ENCODE measurements around the gene EMC8. TPM values are rescaled to one million over a fixed set of nuclear protein-coding genes. Genes with fewer than 3 reads are reported as not detected.
"Not testable (repeated sequence)": the region's sequence is repeated elsewhere in the genome, so short reads cannot be mapped to it uniquely, and the experiment has no call there.

Gene EMC8
- total RNA-seq, 1 donor from 2014 or later: 34.3 TPM

DNA sequence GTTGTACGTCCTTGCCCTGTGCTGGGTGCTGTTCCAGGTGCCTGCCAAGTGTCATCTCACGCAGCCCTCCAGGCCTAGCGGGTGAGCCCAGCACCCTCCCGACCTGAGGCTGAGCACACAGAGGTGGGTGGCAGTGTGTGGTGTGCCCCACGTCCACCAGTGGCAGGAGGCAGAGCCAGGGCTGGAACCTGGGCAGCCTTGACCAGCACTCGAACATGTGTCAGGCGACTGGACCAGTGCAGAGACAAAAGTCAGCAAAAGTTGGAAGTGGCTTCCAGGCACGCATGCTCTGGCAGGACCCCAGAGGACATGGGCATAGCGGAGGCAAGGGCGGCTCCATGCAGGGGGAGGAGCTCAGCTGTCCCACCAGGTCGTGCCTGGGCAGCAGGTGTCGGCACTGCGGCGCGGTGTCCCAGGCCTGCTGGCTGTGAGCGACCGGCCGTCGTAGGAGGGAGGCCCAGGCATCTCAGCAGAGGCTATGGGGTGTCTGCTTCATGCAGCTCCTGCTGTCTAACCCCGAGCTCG, 35.9 kb upstream of the EMC8 start:
- no peak for DNase-seq (ENCODE audit: low spot score)

DNA sequence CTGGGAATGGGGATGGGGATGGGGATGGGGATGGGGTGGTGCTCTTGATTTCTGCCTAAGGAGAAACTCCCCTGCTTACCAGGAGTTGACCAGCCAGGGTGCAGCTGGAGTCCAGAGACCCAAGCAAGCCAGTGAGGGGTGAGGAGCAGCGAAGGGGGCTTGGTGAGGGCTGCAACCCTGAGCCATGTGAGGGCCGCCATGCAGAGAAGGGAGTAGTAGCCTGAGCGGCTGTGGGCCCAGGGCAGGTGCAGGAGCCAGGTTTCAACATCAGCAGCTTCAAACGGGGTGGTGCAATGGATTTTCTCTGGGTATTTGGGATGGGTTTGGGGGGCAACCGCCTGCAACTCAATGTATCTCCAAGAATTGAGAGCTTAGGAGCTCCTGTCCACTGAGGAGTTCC, 35.4 kb upstream of the EMC8 start:
- no peak for DNase-seq (ENCODE audit: low spot score)

DNA sequence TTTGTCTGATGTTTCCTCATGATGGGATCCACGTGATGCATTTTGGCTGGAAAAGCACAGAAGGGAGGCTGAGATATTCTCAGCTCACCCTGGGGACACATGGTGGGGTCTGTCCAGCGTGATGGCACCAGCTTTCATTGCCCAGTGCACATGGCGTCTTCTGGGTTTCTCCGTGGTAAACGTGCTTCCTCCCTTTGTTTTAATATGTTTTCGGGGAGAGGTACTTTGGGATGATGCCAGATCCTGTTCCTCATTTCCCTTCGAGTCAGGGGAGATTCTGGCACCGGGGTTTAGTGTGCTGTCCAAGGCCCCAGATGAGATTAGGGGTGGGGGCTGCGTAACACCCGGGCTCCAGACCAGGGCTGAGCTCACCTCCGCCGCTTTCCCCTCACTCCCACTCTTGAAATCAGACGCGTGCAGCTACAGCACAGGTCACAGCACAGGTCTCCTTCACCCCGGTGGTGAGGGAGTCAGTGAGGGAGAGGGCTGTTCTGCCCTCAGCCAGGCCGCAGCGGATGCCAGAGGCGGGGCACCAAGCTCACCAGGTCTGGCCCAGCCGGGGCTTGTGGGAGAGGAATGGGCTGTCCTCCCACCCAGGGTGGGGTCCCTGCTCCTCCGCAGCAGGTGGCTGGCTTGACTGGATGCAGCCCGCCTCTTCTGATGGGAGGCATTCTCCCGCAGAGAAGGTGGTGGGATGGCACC, 34.0 kb upstream of the EMC8 start:
- no peak for DNase-seq (ENCODE audit: low spot score)

DNA sequence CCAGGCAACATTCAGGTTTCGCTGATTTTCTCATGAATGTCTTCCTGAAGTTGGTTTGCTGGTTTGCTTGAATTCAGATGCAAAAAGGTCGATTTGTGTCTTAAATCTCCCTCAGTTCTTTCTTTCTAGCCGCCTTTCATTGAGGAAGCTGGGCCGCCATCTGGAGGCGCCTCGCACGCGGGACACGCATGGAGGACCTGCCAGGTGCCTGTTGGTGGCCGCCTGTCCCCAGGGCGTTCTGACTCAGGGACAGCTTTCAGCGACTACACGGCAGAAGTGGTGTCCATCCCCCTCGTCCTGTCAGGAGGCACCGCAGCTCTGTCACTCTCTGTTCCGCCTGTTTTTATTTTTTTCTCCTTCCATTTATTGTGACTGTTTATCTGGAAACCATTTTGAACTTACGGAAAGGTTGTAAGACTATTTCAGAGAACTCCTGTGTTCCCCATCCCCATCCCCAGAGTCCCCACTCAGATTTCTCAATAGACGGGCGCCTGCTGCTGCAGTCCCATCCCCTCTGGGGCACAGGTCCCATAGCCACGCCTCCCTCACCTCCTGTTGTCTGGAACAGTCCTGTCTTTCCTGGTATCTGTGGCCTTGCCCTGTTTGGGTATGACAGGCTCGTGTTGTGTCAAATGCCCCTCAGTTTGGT, 33.4 kb upstream of the EMC8 start:
- DNase-seq (ENCODE audit: low spot score): no peak

DNA sequence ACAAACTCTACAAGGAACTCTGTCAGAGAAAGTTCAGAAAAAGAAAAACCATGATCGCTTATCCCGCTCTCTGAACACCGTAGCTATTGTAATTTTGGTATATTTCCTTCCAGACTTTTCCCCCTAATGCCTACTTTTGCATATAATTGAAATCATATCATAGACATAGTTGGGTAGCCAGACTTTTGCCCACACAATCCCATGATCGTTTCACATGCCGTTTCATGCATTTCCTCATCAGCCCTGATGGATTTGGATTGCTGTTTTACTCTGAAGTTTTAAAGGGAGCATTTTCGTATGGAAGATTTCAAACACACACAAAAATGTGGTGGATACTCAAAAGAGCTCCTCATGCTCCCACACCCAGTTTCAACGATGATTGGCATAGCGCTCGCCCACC, 31.5 kb upstream of the EMC8 start:
- DNase-seq (ENCODE audit: low spot score): no peak

DNA sequence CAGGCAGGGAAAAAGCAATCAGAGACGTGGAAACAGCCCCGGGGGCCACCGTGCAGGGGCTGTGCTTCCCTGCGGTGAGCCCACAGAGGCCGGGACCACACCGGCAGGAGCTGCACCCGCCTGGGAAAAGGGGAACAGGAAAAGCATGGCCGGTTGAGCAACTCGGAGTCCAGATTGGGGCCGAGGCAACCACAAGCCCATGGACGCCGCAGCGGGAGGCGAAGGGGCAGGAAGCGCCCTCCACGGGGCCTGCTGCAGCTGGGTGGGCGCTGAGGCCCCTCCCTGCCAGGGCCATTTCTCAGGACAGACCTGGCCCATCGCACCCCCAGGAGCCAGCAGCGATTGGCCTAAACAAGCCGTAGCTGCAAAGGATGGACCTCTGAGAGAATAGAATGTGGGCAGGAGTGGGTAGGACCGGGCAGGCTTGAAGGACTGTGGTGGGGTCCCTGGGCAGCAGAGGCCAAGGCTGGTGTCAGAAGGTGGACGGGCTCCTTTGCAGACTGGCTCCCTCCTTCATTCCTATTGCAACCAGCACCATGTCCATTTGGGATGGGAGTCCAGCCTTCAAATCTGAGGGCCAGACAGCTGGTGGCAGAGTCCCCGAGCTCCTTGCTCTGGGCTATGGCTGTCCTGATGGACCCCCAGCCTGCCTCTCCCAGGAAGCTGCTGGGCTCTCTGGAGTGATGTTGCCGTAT, 30.6 kb upstream of the EMC8 start:
- no peak for DNase-seq (ENCODE audit: low spot score)

DNA sequence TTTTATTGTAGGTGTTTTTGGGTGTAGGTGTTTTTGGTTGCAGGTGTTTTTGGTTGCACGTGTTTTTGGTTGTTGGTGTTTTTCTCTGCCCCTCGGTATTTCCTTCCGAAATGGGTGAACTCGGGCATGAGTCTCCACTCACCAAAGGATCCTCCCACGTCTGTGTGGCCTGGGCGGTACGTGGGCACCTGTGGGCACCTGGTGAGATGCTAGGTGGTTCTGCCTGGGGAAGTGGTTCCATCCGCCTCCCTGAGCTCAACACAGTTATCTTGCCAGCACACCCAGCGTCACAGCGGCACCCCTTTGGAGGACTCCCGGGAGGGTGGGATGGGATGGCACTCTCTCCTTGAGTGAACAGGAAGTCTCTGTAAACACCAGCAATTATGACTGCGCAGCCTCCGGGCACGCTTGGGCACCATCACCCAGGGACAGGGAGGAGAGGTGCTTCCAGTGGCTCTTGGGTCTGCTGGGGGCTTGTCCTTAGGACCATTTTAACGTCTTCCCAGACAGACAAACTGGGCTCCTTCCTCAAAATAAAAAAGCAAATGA, 29.9 kb upstream of the EMC8 start:
- DNase-seq (ENCODE audit: low spot score): no peak

DNA sequence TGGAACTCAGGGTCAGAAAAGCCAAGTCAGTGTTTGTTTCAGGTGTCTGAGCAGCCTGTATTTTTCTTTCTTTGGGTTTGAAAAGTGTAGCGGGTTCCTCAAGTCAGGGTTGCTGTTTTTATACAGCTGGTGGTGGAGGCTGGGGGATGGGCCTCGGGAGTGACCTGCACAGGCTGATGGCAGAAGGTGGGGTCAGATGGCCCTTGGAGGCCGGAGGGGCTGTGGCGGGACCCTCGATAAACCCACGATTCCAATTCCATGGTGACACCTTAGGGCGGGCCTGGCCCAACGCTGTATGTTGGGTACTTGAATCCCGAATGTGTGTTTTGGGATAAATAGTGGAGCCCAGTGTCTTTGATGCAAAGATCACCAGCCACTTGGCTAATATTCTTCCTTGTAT, 28.8 kb upstream of the EMC8 start:
- no peak for DNase-seq (ENCODE audit: low spot score)

DNA sequence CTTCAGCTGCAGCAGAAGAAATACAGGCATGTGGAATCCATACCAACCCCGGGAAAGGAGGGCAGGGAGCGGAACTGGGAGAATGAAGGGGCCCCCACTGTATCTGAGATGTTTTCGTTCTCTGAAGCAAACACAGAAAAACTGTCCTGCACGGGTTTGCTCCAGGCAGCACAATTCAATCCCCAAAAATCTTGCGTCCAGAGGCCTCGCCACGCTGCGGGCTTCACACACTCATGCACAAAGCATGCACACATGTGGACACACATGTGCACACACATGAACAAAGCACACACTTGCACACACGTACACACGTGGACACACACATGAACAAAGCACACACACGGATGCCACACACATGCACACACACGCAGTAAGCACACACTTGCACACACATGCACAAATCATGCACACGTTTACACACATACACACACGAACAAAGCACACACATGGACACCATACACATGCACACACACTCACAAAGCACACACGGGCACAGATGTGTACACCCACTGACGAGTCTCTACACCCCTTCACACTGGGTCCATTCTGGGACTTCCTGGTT, 27.4 kb upstream of the EMC8 start:
- no peak for DNase-seq (ENCODE audit: low spot score)

DNA sequence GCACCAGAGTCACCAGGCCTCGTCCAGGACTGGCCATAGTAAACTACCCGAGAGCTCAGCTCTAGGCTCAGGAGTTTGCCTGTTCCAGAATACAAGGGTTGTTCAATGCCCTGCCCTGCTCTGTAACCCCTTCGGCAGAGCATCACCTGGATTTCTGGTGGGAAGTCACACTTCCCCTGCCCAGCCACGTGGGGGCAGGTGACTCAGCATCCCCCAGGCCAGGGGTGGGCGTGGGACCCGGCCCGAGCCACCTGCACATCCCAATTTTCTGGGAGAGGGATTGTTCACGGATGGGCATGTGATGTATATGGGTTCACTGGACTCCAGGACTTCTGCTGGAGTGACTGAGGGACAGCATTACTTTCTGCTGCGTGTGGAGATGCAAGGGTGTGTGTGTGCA, 26.0 kb upstream of the EMC8 start:
- DNase-seq (ENCODE audit: low spot score): no peak

DNA sequence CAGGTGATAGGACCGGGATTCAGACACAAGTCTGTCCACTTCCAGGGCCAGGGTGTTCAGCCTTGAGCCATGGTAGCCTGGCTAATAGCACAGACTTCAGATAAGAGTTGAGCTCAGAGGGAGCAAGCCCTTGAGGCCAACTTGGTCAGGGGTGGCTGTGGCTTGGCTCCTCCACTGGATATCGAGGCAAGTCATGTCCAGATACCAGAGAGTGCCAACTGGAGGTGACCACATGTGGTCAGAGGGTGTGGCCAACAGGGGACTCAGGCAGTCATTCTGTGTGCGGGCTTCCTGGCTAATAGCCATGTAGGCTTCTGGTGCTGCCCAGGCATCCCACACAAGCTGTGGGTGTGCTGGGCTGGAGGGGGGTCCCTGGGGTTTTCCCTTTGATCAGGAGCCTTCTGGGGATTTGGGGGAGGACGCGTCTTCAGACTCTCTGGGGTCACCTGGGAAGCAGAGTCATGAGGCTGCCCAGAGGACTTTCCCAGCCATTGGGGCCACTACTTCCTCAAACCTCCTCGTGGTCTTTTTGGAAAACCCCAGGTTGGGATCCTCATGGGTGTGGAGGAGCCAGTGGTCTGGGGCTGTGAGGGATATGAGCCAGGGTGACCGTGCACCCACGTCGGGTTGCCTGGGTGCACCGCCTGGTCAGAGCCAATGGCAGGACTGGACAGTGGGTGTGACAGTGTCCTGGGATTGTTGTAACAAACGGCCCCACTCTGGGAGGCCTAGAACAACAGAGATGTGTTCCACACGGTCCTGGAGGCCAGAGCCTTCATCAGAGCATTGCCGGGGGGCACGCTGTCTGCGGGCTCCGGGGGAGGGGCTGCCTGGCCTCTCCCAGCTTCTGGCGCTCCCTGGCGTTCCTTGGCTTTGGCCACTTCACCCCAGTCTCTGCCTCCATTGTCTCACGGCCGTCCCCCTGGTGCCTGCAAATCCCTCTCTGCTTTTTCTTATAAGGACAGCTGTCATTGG, 25.1 kb upstream of the EMC8 start:
- no peak for DNase-seq (ENCODE audit: low spot score)

DNA sequence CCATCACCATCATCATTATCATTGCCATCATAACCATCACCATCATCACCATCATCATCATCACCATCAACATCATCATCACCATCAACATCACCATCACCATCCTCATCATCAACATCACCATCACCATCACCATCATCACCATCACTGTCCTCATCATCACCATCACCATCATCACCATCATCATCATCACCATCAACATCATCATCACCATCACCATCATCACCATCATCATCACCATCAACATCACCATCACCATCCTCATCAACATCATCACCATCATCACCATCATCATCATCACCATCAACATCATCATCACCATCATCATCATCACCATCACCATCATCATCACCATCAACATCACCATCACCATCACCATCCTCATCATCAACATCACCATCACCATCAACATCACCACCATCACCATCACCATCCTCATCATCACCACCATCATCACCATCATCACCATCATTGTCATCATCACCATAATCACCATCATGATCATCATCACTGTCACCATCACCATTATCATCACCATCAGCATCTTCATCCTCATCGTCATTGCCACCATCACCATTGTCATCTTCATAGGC, 24.1 kb upstream of the EMC8 start:
- DNase-seq (ENCODE audit: low spot score): no peak

DNA sequence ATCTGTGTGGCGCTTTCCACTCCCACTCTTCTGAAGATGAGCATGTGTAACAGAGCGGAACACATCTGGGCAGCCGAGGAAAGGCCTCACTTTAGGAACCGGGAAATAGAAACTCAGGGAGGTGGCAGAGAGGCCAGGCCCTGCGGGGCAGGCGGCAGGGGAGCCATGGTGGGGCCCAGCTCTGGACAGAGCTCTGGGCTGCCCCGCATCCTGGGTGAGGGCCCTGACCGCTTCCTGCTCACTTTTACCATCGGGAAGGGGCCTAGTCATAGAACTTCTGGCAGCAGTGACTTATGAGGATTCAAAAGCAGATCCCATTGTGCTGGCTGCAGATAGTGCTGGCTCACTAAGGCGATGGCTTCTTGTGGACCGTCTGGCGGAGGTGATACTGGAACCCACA, 22.8 kb upstream of the EMC8 start:
- no peak for DNase-seq (ENCODE audit: low spot score)

DNA sequence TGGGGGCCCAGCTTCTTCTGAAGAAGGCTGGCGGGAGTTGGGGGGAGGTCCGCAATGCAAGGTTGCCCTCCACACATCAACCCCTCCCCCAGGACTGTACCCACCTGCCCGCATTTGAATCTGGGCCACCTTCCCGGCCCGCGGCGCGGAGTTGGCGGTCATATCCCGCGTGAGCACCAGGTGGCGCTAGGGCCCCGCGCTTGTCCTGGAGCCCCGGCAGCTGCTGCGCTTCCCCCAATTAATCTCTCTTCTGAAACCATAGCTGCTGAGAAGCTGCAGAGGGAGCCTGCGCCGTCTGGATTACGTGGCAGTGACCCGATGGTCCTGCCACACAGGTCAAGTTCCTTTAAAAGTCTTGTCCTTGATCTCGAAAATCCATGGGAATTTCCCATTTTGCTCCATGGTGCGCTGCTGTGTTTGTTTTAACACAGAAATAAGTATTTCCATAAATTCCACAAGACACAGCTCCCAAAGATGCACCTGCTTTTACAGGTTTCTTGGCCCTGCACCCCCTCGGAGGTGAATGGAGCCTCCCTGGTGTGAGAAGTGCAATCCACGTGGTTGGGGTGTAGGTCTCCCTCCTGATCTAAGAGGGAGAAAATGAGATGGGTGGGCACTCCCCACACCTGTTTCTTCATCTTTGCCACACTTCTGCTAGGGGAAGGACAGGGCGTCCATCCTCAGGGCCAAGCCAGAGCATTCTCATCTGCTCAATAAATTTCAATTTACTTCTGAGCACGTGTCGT, 22.2 kb upstream of the EMC8 start:
- peak; percentile 84 for DNase-seq (ENCODE audit: low spot score)

DNA sequence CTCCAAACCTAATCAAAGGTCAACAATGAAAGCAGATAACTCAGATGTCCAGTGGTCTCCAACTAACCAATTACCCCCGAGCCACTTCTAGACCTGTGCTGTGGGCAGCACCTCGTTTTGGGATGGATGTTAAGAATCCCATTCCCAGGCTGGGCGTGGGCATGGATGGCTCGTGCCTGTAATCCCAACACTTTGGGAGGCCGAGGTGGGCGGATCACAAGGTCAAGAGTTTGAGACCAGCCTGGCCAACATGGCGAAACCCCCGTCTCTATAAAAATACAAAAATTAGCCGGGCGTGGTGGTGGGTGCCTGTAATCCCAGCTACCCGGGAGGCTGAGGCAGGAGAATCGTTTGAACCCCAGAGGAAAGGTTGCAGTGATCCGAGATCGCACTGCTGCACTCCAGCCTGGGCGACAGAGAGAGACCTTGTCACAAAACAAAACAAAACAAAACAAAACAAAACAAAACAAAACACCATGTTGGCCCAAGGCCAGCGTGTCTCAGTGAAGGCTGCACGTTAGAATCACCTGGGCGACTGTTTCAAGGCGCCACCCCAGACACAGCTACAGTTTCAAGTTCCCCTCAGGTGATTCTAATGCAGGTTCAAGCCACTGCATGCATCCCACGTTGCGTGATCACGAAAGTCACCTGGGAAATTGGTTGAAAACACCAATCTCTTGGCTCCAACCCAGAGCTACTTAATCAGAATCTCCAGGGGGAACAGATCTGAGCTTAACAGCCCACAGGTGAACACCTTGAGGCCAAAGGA, 21.4 kb upstream of the EMC8 start:
- no peak for DNase-seq (ENCODE audit: low spot score)

DNA sequence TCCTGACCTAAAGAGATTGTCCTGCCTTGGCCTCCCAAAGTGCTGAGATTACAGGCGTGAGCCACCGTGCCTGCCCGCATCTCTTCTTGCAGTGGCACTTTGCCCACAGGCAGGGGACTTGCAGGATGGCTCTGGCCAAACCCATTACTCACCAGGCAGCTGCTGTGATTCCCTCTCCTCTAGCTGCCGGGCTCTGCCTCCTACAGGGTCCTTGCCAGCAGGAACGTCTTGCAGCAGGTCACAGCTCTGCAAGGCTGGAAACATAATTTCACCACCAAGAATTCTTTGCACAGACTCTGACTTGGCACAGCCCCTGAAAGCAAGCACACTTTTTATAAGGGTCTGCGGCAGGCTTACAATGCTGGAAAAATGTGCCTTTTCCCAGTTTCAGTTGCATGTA, 20.4 kb upstream of the EMC8 start:
- no peak for DNase-seq (ENCODE audit: low spot score)

DNA sequence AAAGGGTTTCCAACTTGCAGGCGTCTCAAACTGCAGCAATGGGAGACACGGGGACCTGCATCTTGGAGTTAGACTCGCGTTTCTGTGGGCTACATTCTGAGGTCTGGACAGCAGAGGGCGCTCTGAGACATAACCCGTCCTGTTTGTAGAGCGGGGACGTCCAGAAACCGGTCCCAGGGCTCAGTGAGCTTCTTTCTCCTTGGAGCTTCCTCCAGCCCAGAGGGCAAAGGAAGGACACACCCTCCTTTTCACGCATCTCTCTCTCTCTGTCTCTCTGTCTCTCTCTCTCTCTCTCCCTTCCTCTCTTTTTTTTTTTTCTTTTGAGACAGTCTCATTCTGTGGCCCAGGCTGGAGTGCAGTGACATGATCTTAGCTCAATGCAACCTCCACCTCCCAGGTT, 19.9 kb upstream of the EMC8 start:
- peak; percentile 80 for DNase-seq (ENCODE audit: low spot score)

DNA sequence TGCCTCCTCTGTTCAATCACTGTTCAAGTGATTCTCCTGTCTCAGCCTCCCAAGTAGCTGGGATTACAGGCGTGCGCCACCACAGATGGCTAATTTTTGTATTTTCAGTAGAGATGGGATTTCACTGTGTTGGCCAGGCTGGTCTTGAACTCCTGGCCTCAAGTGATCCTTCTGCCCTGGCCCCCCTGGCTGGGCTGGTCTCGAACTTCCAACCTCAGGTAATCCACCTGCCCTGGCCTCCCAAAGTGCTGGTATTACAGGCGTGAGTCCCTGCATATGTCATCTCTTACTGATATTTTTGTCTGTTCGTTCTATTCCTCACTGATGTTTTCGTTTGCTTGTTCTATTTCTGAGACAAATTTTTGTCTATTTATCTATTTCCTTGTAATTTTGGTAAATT, 17.9 kb upstream of the EMC8 start:
- DNase-seq (ENCODE audit: low spot score): not testable (repeated sequence)

DNA sequence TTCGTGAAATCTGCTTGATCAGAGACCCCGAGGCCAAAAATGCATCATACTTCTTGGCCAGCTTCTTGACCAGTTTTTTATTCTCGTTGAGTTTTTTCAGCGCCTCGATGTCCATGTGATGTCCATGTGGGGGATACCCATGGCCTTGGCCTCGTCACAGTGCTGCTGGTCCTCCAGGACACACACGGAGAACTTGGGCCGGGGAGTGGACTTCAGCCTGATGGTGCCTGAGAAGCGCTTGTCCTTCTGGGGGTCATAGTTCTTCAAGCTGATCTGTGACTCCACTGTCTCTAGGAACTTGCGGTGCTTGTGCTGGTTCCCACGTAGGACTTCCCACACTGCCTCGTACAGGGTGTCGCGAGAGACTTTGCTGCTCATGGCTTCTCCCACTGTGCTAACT, 16.8 kb upstream of the EMC8 start:
- DNase-seq (ENCODE audit: low spot score): no peak

Data from ureter (tissue), 1 donor.